ENCODE results near the gene C4B.

GRCh38 chr6:32074996-32075532, 60.5 kb downstream of the C4B start:
- TF ChIP-seq CTCF (IDR thresholded peaks at IDR 0.05) (no peak), EZH2 (IDR thresholded peaks at IDR 0.05; ENCODE audit: borderline replicate concordance, insufficient read depth, low read depth, low read length, poor library complexity, severe bottlenecking) (no peak)
